ENCODE measurements around the gene VAV1. TPM values are rescaled to one million over a fixed set of nuclear protein-coding genes. Genes with fewer than 3 reads are reported as not detected.

The VAV1 gene
- total and polyA plus RNA-seq, 2 of the 8 experiments (the other 6 are each of a cell fraction or from before 2014, with no cell fraction given) = 0.21 to 0.22 TPM

- H3K27ac ChIP-seq (ENCODE audit: low read depth, low read length) = no peak overlapping the region
- H3K4ac ChIP-seq (replicated peaks; ENCODE audit: insufficient read length, low read depth, low read length) = no peak overlapping the region
- H3K4me1 ChIP-seq (replicated peaks in 1 of 4; ENCODE audit: control insufficient read depth in 3 of 4, insufficient read depth in 4 of 4, low read length in 3 of 4) = peaks cover 0 to 13% (median 2%) of the 10 kb centered on the region in 4 experiments; a peak in 3 of 7 replicates
- no peak overlapping the region for H3K9ac ChIP-seq (replicated peaks in 1 of 4; ENCODE audit: extremely low read depth in 1 of 4, low read depth in 3 of 4, low read length in 3 of 4)
- POLR2A ChIA-PET (ENCODE audit: partially characterized antibody) = interaction anchor here (1.1 kb wide), 1 partner anchor 37 kb away, joined by 3 read pairs; no protein-coding TSS in a partner anchor
- no peak overlapping the region for H2BK15ac ChIP-seq (ENCODE audit: low read length)
- no peak overlapping the region for H4K8ac ChIP-seq (ENCODE audit: extremely low read depth, insufficient read depth, low read length)
- H3K36me3 ChIP-seq (ENCODE audit: control insufficient read depth in 2 of 4, insufficient read depth in 4 of 4, low read length in 3 of 4) = no peaks in the 10 kb centered on the region
- no peak overlapping the region for H4K91ac ChIP-seq (replicated peaks; ENCODE audit: insufficient read length, low read length)
- CTCF ChIA-PET (ENCODE audit: partially characterized antibody) = interaction anchor here (0.8 to 1.2 kb wide), 4 partner anchors 10 to 286 kb away, joined by 3 read pairs; no protein-coding TSS in a partner anchor
- H3K9me3 ChIP-seq (ENCODE audit: insufficient read depth in 2 of 2, low read depth in 1 of 2, low read length in 1 of 2) = peaks cover 0 to 8% of the 10 kb centered on the region in 2 experiments; a peak in 2 of 4 replicates
- H2AK5ac ChIP-seq (ENCODE audit: low read depth, low read length) = no peak overlapping the region; the same call in 1 of the 2 replicates
- no peak overlapping the region for H4K5ac ChIP-seq (ENCODE audit: insufficient read length, low read depth, low read length)
- H3K23ac ChIP-seq (ENCODE audit: insufficient read length) = no peak overlapping the region
- H3K4me3 ChIP-seq (ENCODE audit: extremely low read depth in 1 of 4, insufficient read depth in 2 of 4, low read depth in 3 of 4, low read length in 4 of 4) = no peak overlapping the region
- no peak overlapping the region for H2BK12ac ChIP-seq (ENCODE audit: low read depth, low read length)
- H4K20me1 ChIP-seq (replicated peaks in 1 of 2; ENCODE audit: control insufficient read depth in 1 of 2, insufficient read depth in 2 of 2, low read length in 2 of 2) = no peaks in the 10 kb centered on the region
- DNase-seq (ENCODE audit: low read depth in 1 of 2, low spot score in 2 of 2) (no peak), FAIRE-seq (no peak)
- peaks cover 9% of the 10 kb centered on the region; the same call in 1 of the 2 replicates for H3K23me2 ChIP-seq (ENCODE audit: low read depth, low read length)
- H2BK120ac ChIP-seq (replicated peaks; ENCODE audit: low read depth, low read length) = no peak overlapping the region
- H3K27me3 ChIP-seq (replicated peaks in 1 of 4; ENCODE audit: control insufficient read depth in 3 of 4, extremely low read depth in 1 of 4, insufficient read depth in 3 of 4, low read length in 3 of 4) = no peaks in the 10 kb centered on the region
- no peak overlapping the region for H3K18ac ChIP-seq (ENCODE audit: extremely low read depth, low read length)
- no peak overlapping the region for H3K14ac ChIP-seq (ENCODE audit: insufficient read length)
- H3K4me2 ChIP-seq (ENCODE audit: insufficient read depth in 1 of 2, low read depth in 2 of 2, low read length in 2 of 2) = no peak overlapping the region
- no peak overlapping the region for H2BK20ac ChIP-seq (ENCODE audit: low read length)
- no peak overlapping the region for H3K56ac ChIP-seq (replicated peaks; ENCODE audit: insufficient read length, low read depth, low read length)
- 86% methylated on average over 7 of the region's 11 CpGs; no CpG with 5 or more reads in 1 of the 2 experiments for WGBS, 2 experiments (ENCODE audit: extremely low coverage in 1 of 2, insufficient coverage in 1 of 2, insufficient read length in 1 of 2, insufficient replicate concordance in 2 of 2, low coverage in 1 of 2, low lambda C conversion rate in 2 of 2, missing lambda C conversion rate in 1 of 2)
- H2BK5ac ChIP-seq (ENCODE audit: low read depth, low read length) = no peak overlapping the region
- H3K79me1 ChIP-seq (ENCODE audit: low read depth, low read length) = no peaks in the 10 kb centered on the region
- H3K79me2 ChIP-seq (ENCODE audit: control insufficient read depth in 1 of 2, insufficient read depth in 2 of 2, low read length in 2 of 2) = no peaks in the 10 kb centered on the region
- TF ChIP-seq HDAC6 (IDR thresholded peaks at IDR 0.05; ENCODE audit: low read depth, low read length) (no peak), MAFK (IDR thresholded peaks at IDR 0.05; ENCODE audit: low read depth, low read length) (no peak), SRF (IDR thresholded peaks at IDR 0.05; ENCODE audit: low read depth, low read length) (no peak), KDM4A (IDR thresholded peaks at IDR 0.05; ENCODE audit: low read depth, low read length, severe bottlenecking) (no peak), RNF2 (IDR thresholded peaks at IDR 0.05; ENCODE audit: borderline replicate concordance, low read depth, low read length, missing control alignments, poor library complexity, severe bottlenecking) (no peak), EZH2 (IDR thresholded peaks at IDR 0.05; ENCODE audit: low read depth, low read length, severe bottlenecking) (no peak), SIRT6 (IDR thresholded peaks at IDR 0.05; ENCODE audit: low read length) (no peak), SIN3A (conservative IDR thresholded peaks at IDR 0.05 in 1 of 2, IDR thresholded peaks at IDR 0.05 in 1 of 2; ENCODE audit: low read depth in 1 of 2, low read length in 2 of 2) (no peak)
- no peak overlapping the region for H2AFZ ChIP-seq (ENCODE audit: low read length)
Measured at GRCh38 chr19:6774821-6775707, 2.6 kb downstream of the VAV1 start.

Data from H1 (cell line).